Duodenal mucosa (tissue), 2 donors: ENCODE data around the gene ABHD6.

ENCODE experiments used
- H3K27ac ChIP-seq: one replicate; pipeline ENCODE4 v1.7.0; 2013; ENCODE audit warnings: low read depth, low read length
- H3K27me3 ChIP-seq, 2 donors: one replicate each; pipeline ENCODE4 v1.7.0; 2013; ENCODE audit warnings: low read length in 2 of 2, control low read depth in 1 of 2; ENCODE audit not compliant: insufficient read depth in 2 of 2, control insufficient read depth in 1 of 2
- H3K36me3 ChIP-seq, 2 donors: one replicate each; pipeline ENCODE4 v1.7.0; 2013; ENCODE audit warnings: low read length in 2 of 2, control low read depth in 1 of 2; ENCODE audit not compliant: insufficient read depth in 2 of 2, control insufficient read depth in 1 of 2
- H3K4me1 ChIP-seq, 2 donors: one replicate each; pipeline ENCODE4 v1.7.0; 2013; ENCODE audit warnings: low read length in 2 of 2, control low read depth in 1 of 2; ENCODE audit not compliant: insufficient read depth in 2 of 2, control insufficient read depth in 1 of 2
- H3K4me3 ChIP-seq, 2 donors: one replicate each; pipeline ENCODE4 v1.7.0; 2013; ENCODE audit warnings: low read length in 2 of 2, low read depth in 1 of 2
- H3K9ac ChIP-seq, 2 donors: one replicate each; pipeline ENCODE4 v1.7.0; 2013; ENCODE audit warnings: low read length in 2 of 2, low read depth in 1 of 2
- H3K9me3 ChIP-seq, 2 donors: one replicate each; pipeline ENCODE4 v1.7.0; 2013; ENCODE audit warnings: low read length in 2 of 2, control low read depth in 1 of 2; ENCODE audit not compliant: control insufficient read depth in 1 of 2

Gene ABHD6

GRCh38 chr3:58206406-58207011 is 31.1 kb upstream of the ABHD6 start:
- Histone ChIP-seq H3K4me3 (no peak overlapping the region), H3K27ac (no peak overlapping the region), H3K9me3 (no peaks in the 10 kb centered on the region), H3K36me3 (no peaks in the 10 kb centered on the region), H3K4me1 (peaks cover 0 to 9% of the 10 kb centered on the region in 2 donors), H3K9ac (no peak overlapping the region), H3K27me3 (no peaks in the 10 kb centered on the region)

DNA sequence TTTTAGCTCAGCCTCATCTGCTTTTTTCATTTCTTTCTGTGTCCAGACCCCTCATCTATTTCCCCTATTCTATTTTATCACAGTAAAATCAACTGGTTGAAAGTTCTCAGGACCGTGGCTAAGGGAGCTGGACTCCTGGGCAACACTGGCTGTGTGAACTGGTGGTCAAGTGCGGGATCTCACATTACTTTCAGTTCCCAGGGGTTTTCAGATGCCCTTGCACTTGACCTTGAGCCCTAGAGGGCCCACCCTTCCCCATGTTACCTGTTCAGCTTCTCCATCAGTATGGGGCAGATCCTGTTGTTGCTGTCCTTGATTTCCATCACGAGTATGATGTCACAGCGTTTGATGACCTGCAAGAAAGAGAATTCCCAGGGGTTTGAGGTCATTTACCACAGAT is 29.6 kb upstream of the ABHD6 start:
- Histone ChIP-seq H3K27me3 (no peaks in the 10 kb centered on the region), H3K9me3 (no peaks in the 10 kb centered on the region), H3K9ac (no peak overlapping the region), H3K4me3 (no peak overlapping the region), H3K27ac (no peak overlapping the region), H3K36me3 (no peaks in the 10 kb centered on the region), H3K4me1 (peaks cover 0 to 9% of the 10 kb centered on the region in 2 donors)

GRCh38 chr3:58209933-58210332 is 27.7 kb upstream of the ABHD6 start:
- no peaks in the 10 kb centered on the region for H3K27me3 ChIP-seq
- H3K36me3 ChIP-seq, result no peaks in the 10 kb centered on the region
- no peak overlapping the region for H3K4me3 ChIP-seq
- peaks cover 8 to 9% of the 10 kb centered on the region in 2 donors for H3K4me1 ChIP-seq
- H3K27ac ChIP-seq, result no peak overlapping the region
- H3K9ac ChIP-seq, result no peak overlapping the region
- H3K9me3 ChIP-seq, result no peaks in the 10 kb centered on the region

- H3K9ac ChIP-seq, result no peak within 1 kb of the TSS
- H3K27me3 ChIP-seq, result no peaks in the 10 kb centered on the region
- H3K4me3 ChIP-seq, result peak within 1 kb of the TSS in 1 of 2 donors; percentile 4
These were observed 26.7 kb upstream of the ABHD6 start, which contains the start of gene DNASE1L3 for GRCh38 chr3:58210761-58211460. Gene DNASE1L3, minus strand, starts transcription at chr3:58210972. Its CDS starts 66 bp downstream, at chr3:58210906.

GRCh38 chr3:58214484-58215316 is 22.9 kb upstream of the ABHD6 start:
- H3K27ac ChIP-seq, result no peak overlapping the region

More at GRCh38 chr3:58210761-58211460, 26.7 kb upstream of the ABHD6 start, which contains the start of gene DNASE1L3:
- H3K27ac ChIP-seq, result no peak within 1 kb of the TSS
- H3K9me3 ChIP-seq, result no peaks in the 10 kb centered on the region
- H3K36me3 ChIP-seq, result no peaks in the 10 kb centered on the region
- peaks cover 9 to 11% of the 10 kb centered on the region in 2 donors for H3K4me1 ChIP-seq

DNA sequence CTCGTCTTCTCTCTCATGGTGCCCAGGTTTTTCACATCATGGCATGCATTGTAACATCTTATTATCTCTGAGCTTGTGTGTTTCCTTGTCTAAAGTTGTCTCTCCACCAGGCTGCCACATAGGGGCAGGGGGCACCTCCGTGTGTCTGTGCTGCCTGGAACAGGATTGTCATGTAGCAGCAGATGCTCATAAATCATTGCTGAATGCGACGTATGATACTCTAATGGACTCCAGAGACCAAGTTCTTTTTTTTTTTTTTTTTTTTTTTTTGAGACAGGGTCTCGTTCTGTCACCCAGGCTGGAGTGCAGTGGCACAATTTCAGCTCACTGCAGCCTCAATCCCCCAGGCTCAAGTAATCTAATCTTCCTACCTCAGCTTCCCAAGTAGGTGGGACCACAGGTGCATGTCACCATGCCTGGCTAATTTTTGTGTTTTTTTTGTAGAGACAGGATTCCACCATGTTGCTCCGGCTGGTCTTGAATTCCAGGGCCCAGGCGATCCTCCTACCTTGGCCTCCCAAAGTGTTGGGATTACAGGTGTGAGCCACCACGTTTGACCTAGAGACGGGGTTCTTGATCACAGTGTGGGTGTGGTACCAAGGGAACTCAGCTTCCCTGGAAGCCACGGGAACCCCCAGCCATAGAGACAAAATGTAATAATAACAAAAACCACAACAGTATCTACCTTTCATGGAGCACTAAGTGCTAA is 22.1 kb upstream of the ABHD6 start:
- Histone ChIP-seq H3K36me3 (no peaks in the 10 kb centered on the region), H3K27me3 (no peaks in the 10 kb centered on the region), H3K4me1 (peaks cover 10 to 19% of the 10 kb centered on the region in 2 donors), H3K27ac (no peak overlapping the region), H3K9ac (no peak overlapping the region), H3K9me3 (no peaks in the 10 kb centered on the region), H3K4me3 (no peak overlapping the region)

More at GRCh38 chr3:58214484-58215316, 22.9 kb upstream of the ABHD6 start:
- Histone ChIP-seq H3K4me1 (peaks cover 17 to 19% of the 10 kb centered on the region in 2 donors), H3K27me3 (no peaks in the 10 kb centered on the region), H3K4me3 (no peak overlapping the region), H3K9me3 (no peaks in the 10 kb centered on the region), H3K9ac (no peak overlapping the region), H3K36me3 (no peaks in the 10 kb centered on the region)

GRCh38 chr3:58216496-58217195 is 20.9 kb upstream of the ABHD6 start:
- no peaks in the 10 kb centered on the region for H3K9me3 ChIP-seq
- H3K9ac ChIP-seq, result no peak overlapping the region
- H3K27ac ChIP-seq, result no peak overlapping the region
- H3K4me3 ChIP-seq, result no peak overlapping the region
- peaks cover 10 to 19% of the 10 kb centered on the region in 2 donors for H3K4me1 ChIP-seq
- H3K27me3 ChIP-seq, result no peaks in the 10 kb centered on the region
- H3K36me3 ChIP-seq, result no peaks in the 10 kb centered on the region

DNA sequence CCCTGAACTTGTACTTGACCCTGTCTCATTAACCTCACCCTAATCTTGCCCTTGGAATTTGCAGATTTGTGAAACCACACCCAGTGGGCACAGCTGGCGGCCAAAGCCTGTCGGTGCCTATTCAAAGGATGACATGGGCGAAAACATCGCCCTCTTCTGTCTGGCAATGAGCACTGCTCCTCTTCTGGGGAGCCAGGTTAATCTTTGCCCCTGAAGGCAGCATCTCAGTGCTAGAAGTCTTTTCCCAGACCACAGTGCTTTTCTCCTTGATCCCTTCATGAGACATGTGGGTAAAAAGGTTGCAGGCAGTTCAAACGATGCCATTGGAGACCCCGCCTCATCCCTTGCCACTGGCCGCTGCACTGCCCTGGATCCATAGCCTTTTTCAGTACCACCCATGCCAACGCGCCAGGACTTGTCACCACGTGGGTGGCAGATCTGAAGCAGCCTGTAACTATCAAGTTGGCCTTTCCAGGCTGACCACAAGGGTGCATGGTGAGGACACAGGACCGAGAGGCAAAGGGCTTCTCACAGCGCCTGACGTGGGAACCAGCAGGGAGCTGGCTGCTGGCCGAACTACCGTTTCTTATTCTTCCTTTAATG is 20.3 kb upstream of the ABHD6 start:
- H3K36me3 ChIP-seq, result no peaks in the 10 kb centered on the region
- peaks cover 10 to 19% of the 10 kb centered on the region in 2 donors for H3K4me1 ChIP-seq
- no peaks in the 10 kb centered on the region for H3K9me3 ChIP-seq
- H3K27ac ChIP-seq, result no peak overlapping the region
- peak overlapping the region; percentile 50 to 53 for H3K4me3 ChIP-seq
- peak overlapping the region in 1 of 2 donors; percentile 6 for H3K9ac ChIP-seq
- no peaks in the 10 kb centered on the region for H3K27me3 ChIP-seq

DNA sequence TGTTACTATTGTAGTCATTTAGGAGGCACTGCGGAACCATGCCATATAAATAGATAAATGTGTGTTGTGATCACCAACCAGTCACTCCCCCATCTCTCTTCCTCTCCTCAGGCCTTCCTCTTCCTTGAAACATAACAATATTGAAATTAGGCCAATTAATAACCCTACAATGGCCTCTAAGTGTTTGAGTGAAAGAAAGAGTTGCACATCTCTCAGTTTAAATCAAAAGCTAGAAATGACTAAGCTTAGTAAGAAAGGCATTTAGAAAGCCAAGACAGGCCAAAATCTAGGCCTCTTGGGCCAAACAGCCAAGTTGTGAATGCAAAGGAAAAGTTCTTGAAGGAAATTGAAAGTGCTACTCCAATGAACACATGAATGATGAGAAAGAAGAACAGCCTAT is 18.7 kb upstream of the ABHD6 start:
- no peaks in the 10 kb centered on the region for H3K27me3 ChIP-seq
- peaks cover 10 to 19% of the 10 kb centered on the region in 2 donors for H3K4me1 ChIP-seq
- no peak overlapping the region for H3K9ac ChIP-seq
- H3K36me3 ChIP-seq, result no peaks in the 10 kb centered on the region
- no peaks in the 10 kb centered on the region for H3K9me3 ChIP-seq
- no peak overlapping the region for H3K4me3 ChIP-seq
- no peak overlapping the region for H3K27ac ChIP-seq
